ENCODE results near the gene NOS3.
"Not testable (repeated sequence)": the region's sequence is repeated elsewhere in the genome, so short reads cannot be mapped to it uniquely, and the experiment has no call there.

NOS3 gene

GRCh38 chr7:151018421-151019129 lies 27.8 kb downstream of the NOS3 start:
- DNase-seq, result peak in 1 of 3 donors; percentile 39

- no peak for DNase-seq
These were observed 28.3 kb downstream of the NOS3 start for GRCh38 chr7:151019130-151019447.

DNA sequence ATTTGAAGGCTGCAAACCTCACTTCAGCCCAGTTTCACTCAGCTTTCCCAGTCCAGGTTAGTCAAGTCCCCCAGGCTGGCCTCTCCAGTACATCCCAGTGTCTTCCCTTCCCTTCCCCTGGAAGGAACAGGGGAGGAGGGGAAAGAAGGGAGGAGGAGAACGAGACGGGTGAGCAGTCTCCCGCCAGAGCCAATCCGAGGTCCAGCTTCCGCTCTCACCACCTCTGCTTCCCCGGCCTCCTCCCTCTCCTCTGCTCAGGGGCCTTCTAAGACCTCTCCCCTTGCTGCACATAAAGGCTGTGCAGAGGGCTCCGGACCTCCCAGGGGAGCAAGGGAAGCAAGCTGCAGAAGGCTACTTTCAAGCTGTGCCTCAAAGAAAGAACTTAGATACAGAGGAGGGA lies 29.4 kb downstream of the NOS3 start:
- DNase-seq, result no peak

- DNase-seq, result no peak
These were observed 32.4 kb downstream of the NOS3 start for GRCh38 chr7:151023232-151023631.

DNA sequence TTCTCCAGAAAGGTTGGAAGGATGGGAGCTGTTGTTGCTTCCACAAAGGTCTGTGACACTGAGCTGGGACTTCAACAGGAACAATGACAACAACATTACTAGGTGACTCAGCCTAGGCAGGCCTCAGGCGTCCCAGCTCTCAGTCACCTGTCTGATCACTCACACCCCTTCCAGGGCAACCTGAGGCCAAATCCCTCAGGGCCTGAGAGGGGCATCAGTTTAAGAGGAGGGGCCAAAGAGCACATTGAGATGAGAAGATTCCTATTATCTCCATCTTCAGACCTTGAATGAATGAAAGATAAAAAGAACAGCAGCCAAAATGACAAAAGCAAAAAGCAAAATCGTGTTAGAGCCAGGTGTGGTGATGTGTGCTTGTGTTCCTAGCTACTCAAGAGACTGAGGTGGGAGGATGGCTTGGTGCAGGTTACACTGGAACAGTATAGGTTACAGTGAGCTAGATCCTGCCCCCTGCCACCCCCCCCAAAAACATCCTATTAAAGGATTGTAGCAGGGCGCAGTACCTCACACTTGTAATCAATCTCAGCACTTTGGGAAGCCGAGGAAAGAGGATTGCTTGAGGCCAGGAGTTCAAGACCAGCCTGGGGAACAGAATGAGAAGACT lies 33.7 kb downstream of the NOS3 start, which contains the start of gene ATG9B:
Gene ATG9B (minus strand): TSS at position 60 of the 622 bp plus-strand sequence. CDS start 71 bp downstream, outside the sequence.
- no peak for DNase-seq

- DNase-seq, result no peak
These were observed 35.3 kb downstream of the NOS3 start for GRCh38 chr7:151025924-151026671.

DNA sequence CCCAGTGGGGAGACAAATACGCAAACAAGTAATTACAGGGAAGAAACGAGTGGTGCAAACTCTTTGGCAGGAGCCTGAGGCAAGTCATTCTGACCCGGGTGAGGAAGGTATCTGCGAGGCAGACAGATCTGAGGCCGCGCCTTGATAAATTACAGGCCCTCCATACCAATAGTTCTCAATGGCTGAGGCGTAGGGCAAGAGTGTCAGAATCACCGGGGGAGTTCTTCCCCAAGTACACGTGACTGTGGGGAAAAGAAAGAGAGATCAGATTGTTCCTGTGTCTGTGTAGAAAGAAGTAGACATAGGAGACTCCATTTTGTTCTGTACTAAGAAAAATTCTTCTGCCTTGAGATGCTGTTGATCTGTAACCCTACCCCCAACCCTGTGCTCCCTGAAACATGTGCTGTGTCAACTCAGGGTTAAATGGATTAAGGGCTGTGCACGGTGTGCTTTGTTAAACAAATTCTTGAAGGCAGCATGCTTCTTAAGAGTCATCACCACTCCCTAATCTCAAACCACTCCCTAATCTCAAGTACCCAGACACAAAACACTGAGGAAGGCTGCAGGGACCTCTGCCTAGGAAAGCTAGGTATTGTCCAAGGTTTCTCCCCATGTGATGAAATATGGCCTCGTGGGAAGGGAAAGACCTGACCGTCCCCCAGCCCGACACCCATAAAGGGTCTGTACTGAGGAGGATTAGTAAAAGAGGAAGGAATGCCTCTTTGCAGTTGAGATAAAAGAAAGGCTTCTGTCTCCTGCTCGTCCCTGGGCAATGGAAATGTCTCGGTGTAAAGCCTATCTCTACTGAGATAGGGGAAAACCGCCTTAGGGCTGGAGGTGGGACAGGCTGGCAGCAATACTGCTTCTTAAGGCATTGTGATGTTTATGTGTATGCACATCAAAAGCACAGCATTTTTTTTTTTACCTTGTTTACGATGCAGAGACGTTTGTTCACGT lies 36.2 kb downstream of the NOS3 start:
- DNase-seq, result not testable (repeated sequence)

DNA sequence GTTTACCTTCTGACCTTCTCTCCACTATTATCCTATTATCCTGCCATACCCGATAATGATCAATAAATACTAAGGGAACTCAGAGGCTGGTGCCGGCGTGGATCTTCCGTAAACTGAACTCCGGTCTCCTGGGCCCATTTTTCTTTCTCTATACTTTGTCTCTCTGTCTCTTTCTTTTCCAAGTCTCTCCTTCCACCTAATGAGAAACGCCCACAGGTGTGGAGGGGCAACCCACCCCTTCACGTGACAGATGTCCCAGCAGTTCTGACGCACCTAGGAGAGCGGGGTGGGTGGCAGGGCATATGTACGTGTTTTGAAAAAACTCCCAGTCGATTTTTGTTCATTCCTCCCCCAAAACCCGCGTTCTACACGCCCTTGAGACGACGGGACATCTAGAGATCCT lies 36.9 kb downstream of the NOS3 start:
- DNase-seq, result not testable (repeated sequence)

GRCh38 chr7:151028131-151028947 lies 37.5 kb downstream of the NOS3 start, which contains the start of gene ABCB8:
Gene ABCB8, plus strand, starts transcription at chr7:151028450. Its CDS starts 66 bp downstream, at chr7:151028516.
- DNase-seq, result peak; percentile 98 to 99 (median 98)

DNA sequence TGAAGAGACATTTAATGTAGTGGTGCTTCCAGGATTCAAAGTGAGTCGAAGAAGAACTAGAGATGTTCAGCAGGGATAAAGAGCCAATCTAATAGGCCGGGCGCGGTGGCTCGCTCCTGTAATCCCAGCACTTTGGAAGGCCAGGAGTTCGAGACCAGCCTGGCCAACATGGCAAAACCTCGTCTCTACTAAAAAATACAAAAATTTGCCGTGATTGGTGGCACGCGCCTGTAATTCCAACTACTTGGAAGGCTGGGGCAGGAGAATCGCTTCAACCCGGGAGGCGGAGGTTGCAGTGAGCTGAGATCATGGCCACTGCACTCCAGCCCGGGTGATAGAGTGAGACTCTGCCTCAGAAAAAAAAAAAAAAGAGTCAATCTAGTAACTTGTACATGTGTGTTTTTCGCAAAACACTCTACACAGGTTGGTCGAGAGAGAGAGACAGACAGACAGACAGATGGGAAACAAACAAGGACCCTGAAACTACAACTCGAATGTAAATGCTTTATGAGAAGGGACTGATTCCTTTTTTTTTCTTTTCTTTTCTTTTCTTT lies 38.2 kb downstream of the NOS3 start:
- no peak for DNase-seq

- no peak for DNase-seq
These were observed 40.2 kb downstream of the NOS3 start for GRCh38 chr7:151031011-151031410.

DNA sequence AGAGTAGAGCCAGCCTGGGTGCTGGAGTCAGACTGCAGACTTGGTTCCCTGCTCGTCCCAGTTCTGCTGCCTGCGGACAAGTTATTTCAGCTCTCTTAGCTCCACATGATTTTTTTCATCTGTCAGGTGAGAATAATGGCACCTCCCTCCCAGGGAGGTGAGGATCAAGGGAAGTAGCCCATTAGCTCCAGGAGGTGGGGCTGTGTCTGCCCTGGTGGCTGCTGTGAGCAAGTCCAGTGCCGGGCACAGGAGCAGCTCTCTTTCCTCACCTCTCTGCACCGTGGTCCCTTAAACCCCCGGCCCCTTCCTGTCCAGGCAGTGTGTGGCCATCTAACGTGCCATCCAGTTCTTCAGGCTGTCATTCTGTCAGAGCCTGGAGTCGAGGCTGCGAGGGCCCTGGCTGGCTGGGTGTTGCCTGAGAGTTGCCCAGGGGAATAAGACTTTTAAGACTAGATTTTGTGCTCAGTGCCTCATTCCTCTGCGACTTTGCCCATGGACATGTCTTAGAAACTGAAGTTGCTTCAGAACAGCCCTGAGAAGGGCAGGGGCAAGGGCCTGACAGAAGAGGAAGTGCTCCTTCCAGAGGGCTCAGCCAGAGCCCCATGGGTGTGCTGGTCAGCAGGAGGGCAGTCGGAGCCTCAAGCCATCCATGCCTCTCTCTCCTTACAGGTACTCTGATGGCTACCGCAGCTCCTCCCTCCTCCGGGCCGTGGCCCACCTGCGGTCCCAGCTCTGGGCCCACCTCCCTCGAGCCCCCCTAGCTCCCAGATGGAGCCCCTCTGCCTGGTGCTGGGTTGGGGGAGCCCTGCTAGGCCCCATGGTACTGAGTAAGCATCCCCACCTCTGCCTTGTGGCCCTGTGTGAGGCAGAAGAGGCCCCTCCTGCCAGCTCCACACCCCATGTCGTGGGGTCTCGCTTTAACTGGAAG lies 42.4 kb downstream of the NOS3 start:
- peak; percentile 42 to 65 (median 48) for DNase-seq

GRCh38 chr7:151033864-151034249 lies 43.0 kb downstream of the NOS3 start:
- DNase-seq, result no peak

GRCh38 chr7:151034312-151035025 lies 43.7 kb downstream of the NOS3 start:
- no peak for DNase-seq

DNA sequence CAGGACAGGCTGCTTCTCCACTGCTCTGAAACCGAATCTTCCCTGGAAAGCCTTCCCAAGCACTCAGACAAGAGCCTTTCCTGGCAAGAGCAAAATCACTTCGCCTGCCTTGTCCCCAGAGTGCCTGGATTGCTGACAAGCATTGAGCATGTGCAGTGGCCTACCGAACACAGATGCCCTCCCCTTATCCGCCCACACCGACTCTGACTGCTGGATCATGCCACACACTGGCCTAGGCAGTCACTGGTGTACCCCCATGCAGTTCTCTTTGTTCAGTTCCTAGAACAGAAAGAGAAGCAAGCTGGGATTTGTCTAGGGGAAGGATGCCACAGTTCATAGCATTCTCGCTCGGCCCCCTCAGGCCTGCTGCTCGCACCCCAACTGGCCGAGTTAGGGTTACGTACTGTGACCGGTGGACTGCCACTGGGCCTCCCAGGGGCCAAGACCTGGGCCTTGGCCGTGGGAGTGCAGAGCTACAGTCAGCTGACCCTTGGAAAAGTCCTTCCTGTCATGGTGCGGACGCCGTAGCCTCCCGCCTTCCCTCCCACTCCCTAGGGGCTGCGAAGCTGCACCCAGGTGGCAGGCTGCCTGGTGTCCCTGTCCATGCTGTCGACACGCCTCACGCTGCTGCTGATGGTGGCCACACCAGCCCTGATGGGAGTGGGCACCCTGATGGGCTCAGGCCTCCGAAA lies 44.4 kb downstream of the NOS3 start:
- peak; percentile 65 to 81 (median 67) for DNase-seq

DNA sequence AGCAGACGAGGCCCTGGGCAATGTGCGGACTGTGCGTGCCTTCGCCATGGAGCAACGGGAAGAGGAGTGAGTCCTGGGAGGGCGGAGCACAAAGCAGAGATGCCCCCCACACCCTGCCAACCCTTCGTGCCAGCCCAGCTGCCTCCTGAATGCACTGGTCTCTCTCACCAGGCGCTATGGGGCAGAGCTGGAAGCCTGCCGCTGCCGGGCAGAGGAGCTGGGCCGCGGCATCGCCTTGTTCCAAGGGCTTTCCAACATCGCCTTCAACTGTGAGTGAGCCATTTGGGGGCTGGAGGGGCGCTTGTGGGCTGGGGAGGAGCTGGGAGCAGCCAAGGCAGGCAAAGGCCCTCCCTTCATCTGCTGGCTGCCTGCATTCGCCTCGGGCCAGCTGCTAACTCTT lies 45.1 kb downstream of the NOS3 start:
- DNase-seq, result no peak

DNA sequence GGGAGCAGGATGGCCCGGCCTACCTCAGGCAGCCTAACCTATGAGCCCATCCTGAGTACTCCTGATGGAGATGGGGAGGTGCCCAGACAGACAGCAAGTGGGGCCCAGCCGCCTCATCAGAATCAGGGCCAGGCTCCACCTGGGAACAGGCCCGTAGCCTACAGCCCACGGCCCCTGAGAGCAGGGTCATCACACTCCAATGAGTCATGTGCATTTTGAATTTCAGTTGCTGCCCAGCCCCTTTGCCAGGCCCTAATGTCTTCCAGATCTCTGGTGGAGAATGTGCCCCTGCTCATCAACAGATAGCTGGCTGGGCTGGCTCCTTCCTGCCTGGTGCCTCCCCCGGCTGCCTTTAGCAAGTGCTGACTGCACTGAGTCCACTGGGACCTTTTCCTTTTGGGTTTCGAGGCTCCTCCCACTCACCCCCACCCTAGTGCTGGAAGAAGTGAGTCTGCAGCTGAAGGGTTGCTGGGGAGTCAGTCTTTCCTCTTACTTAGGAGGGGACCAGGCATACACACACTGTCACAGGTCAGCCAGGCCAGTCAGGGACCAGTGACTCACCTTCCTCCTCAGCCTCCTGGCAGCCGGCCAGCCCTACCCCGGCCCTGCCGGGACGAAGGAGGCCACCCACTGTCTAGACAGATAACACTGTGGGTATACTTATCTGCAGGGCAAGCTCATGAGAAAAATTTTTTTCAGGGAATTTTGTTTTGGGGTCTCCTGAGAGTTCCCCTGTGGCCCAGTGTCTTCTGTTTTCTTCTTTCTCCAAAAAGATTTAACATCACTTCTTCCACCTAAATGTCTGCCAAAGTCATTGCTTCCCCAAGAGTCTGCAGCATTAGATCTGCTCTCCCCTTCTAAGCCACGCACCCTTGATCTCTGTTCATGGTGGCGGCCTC lies 48.4 kb downstream of the NOS3 start:
- DNase-seq, result peak; percentile 91 to 95 (median 94)
